GM12878 (cell line): ENCODE measurements around the gene ITGA11. TPM values are rescaled to one million over a fixed set of nuclear protein-coding genes. Genes with fewer than 3 reads are reported as not detected.

ENCODE experiments used
- ATAC-seq: fragments of 200-7000 bp; cut with Tn5 transposase; 3 replicates; pipeline ENCODE4 v1.9.1; 2020; ENCODE audit warnings: mild to moderate bottlenecking, moderate library complexity
- BruUV-seq: library from RNA; stranded (reverse); fragments of 400-500 nt; replicated peaks from 2 replicates; lab custom pipeline; 2021; lab: Mats Ljungman, UMichigan
- CTCF ChIA-PET: fragments of 300-600 bp; sonication (Branson Sonifier 250); formaldehyde crosslinking; extraction: SDS; loops from one replicate; lab custom pipeline; 2021; ENCODE audit warnings: inconsistent platforms; lab: Yijun Ruan, JAX
- POLR2A ChIA-PET: fragments of 350-600 bp; formaldehyde crosslinking; extraction: SDS; loops from one replicate; lab custom pipeline; 2021; ENCODE audit warnings: inconsistent platforms; lab: Charles Lee
- RAD21 ChIA-PET: fragments of 300-600 bp; sonication (Branson Sonifier 250); formaldehyde crosslinking; loops from one replicate; lab custom pipeline; 2023; ENCODE audit warnings: antibody characterized with exemption; ENCODE audit not compliant: unreplicated experiment; lab: Charles Lee
- SMC1A ChIA-PET: fragments of 300-600 bp; sonication (Branson Sonifier 250); formaldehyde crosslinking; loops from one replicate; lab custom pipeline; 2023; ENCODE audit not compliant: unreplicated experiment, uncharacterized antibody; lab: Charles Lee
- DNase-seq: peaks from one replicate; pipeline ENCODE4 v3.0.0-alpha.2; 2011; ENCODE audit warnings: low read depth, low spot score
- FAIRE-seq: peaks from 3 replicates; lab custom pipeline; 2011; peaks lifted over from hg19 to GRCh38; lab: Jason Lieb, UNC
- H2AFZ ChIP-seq: 2 replicates; pipeline ENCODE4 v1.6.0; 2011; ENCODE audit warnings: low read depth, low read length, control low read depth; ENCODE audit not compliant: control insufficient read depth
- H3K27ac ChIP-seq: 2 replicates; pipeline ENCODE4 v1.5.1; 2011; ENCODE audit warnings: control low read depth; ENCODE audit not compliant: control insufficient read depth, insufficient read depth
- H3K27me3 ChIP-seq, 2 experiments: replicated peaks in 1 of 2; 2 replicates each; pipeline versions ENCODE4 v1.6.0 to v1.6.1; 2011; ENCODE audit warnings: low read length in 1 of 2; ENCODE audit not compliant: control insufficient read depth in 2 of 2, insufficient read depth in 2 of 2
- H3K36me3 ChIP-seq, 2 experiments: 2 replicates each; pipeline ENCODE4 v1.5.1; 2011; ENCODE audit warnings: low read length in 1 of 2; ENCODE audit not compliant: control insufficient read depth in 2 of 2, insufficient read depth in 2 of 2
- H3K4me1 ChIP-seq: 2 replicates; pipeline ENCODE4 v1.6.1; 2011; ENCODE audit warnings: mild to moderate bottlenecking, low read length, moderate library complexity, mixed read lengths; ENCODE audit not compliant: control insufficient read depth, insufficient read depth
- H3K4me2 ChIP-seq: 2 replicates; pipeline ENCODE4 v1.6.0; 2011; ENCODE audit warnings: control low read depth; ENCODE audit not compliant: control insufficient read depth, insufficient read depth
- H3K4me3 ChIP-seq: fragments of 200-600 bp; sonication (generic); 2 replicates; pipeline ENCODE4 v1.5.1; 2016
- H3K79me2 ChIP-seq: 2 replicates; pipeline ENCODE4 v1.6.0; 2011; ENCODE audit warnings: low read length; ENCODE audit not compliant: control insufficient read depth, insufficient read depth
- H3K9ac ChIP-seq: 2 replicates; pipeline ENCODE4 v1.8.0; 2011; ENCODE audit warnings: low read length, control low read depth, mixed read lengths; ENCODE audit not compliant: control insufficient read depth, insufficient read depth
- H3K9me3 ChIP-seq: replicated peaks from 3 replicates; pipeline ENCODE4 v1.5.1; 2011; ENCODE audit warnings: mild to moderate bottlenecking, low read length; ENCODE audit not compliant: control insufficient read depth, insufficient read depth
- H4K20me1 ChIP-seq: 2 replicates; pipeline ENCODE4 v1.6.0; 2011; ENCODE audit not compliant: control insufficient read depth, insufficient read depth
- BACH1 ChIP-seq: fragments of 450-650 bp; IDR thresholded peaks from 2 replicates; pipeline ENCODE4 v1.6.1; 2017; ENCODE audit warnings: mild to moderate bottlenecking, borderline replicate concordance
- E4F1 ChIP-seq: fragments of 450-650 bp; IDR thresholded peaks from 2 replicates; pipeline ENCODE4 v1.6.1; 2018; ENCODE audit warnings: borderline replicate concordance, mild to moderate bottlenecking; ENCODE audit not compliant: partially characterized antibody
- IRF5 ChIP-seq: fragments of 450-650 bp; IDR thresholded peaks from 2 replicates; pipeline ENCODE4 v1.6.1; 2017; ENCODE audit warnings: borderline replicate concordance
- MYC ChIP-seq: IDR thresholded peaks from 2 replicates; pipeline ENCODE4 v1.6.1; 2011; ENCODE audit warnings: mild to moderate bottlenecking, low read length, moderate library complexity, inconsistent platforms; ENCODE audit not compliant: insufficient read depth, insufficient replicate concordance, insufficient read length, severe bottlenecking
- RUNX3 ChIP-seq: IDR thresholded peaks from 2 replicates; pipeline ENCODE4 v1.6.1; 2012; ENCODE audit warnings: low read length, inconsistent platforms
- SIX5 ChIP-seq: IDR thresholded peaks from 2 replicates; pipeline ENCODE4 v1.6.1; 2011; ENCODE audit warnings: mild to moderate bottlenecking, low read depth, low read length, moderate library complexity; ENCODE audit not compliant: severe bottlenecking
- WGBS: methylation state at CpG from one replicate; pipeline ENCODE4 v1.1.6; 2016; ENCODE audit warnings: low lambda C conversion rate; ENCODE audit not compliant: insufficient replicate concordance, insufficient coverage; ENCODE audit errors: missing lambda C conversion rate; 5-methylcytosine and 5-hydroxymethylcytosine counted together
- in situ Hi-C: fragments of 300-500 bp; cut with MboI; formaldehyde crosslinking; loops from 9 replicates; pipeline ENCODE4 v1.14.3; 2018; ENCODE audit warnings: mixed read lengths
- intact Hi-C: fragments of 100-400 bp; cut with micrococcal nuclease; formaldehyde crosslinking; loops from one replicate; pipeline ENCODE4 v1.14.2; 2022; ENCODE audit not compliant: unreplicated experiment
- polyA plus RNA-seq, 11 experiments: library from polyadenylated mRNA; depleted of rRNA in 4 of 11; unstranded in 6 of 11; stranded (reverse) in 5 of 11; fragments of >200 nt; fragmentation: Nextera tagmentation in 4 of 11; fragmentation: Illumina TruSeq in 1 of 11; extraction: Ambion mirVana in 4 of 11; extraction: Trizol in 1 of 11; gene quantifications; 1 replicate in 1 of 11; 2 replicates in 10 of 11; pipeline versions ENCODE4 v1.2.1 to v1.2.3, GENCODE V29; 2011 to 2016; ENCODE audit warnings: inconsistent platforms in 2 of 11, missing spikeins in 2 of 11, low read depth in 1 of 11
- total RNA-seq, 4 experiments: library from RNA; depleted of rRNA in 3 of 4; stranded (reverse); fragments of >200 nt in 3 of 4; fragmentation: Illumina TruSeq in 1 of 4; extraction: Trizol in 1 of 4; gene quantifications; 2 replicates each; pipeline versions ENCODE4 v1.2.1 to v1.2.3, GENCODE V29; 2013 to 2021

ITGA11 gene
- total and polyA plus RNA-seq, 10 of the 15 experiments (the other 5 are each of a cell fraction or from before 2014, with no cell fraction given) = under 0.01 to 0.36 (median 0.13) TPM; not detected in 1

- in situ Hi-C loops = no loop called here
- Histone ChIP-seq H3K9me3 (no peaks in the 10 kb centered on the region), H3K36me3 (no peaks in the 10 kb centered on the region), H3K4me1 (no peaks in the 10 kb centered on the region), H3K27ac (no peak overlapping the region), H3K27me3 (no peaks in the 10 kb centered on the region; a peak in 1 of 4 replicates), H4K20me1 (no peaks in the 10 kb centered on the region), H3K9ac (no peak overlapping the region), H3K79me2 (no peaks in the 10 kb centered on the region), H2AFZ (no peak overlapping the region), H3K4me3 (no peak overlapping the region), H3K4me2 (no peak overlapping the region)
- ChIA-PET RAD21 (no interaction called here), POLR2A (no interaction called here), CTCF (interaction anchor here (1.0 kb wide), 1 partner anchor 176 kb away, joined by 3 read pairs; no protein-coding TSS in a partner anchor), SMC1A (no interaction called here)
- DNase-seq (no peak), FAIRE-seq (no peak), ATAC-seq (no peak)
- 5% methylated on average over 2 of the region's 2 CpGs for WGBS
- BruUV-seq = no TSS peak
- TF ChIP-seq IRF5 (no peak), MYC (no peak), SIX5 (no peak)
- intact Hi-C loops = no loop called here
Observed at GRCh38 chr15:68374168-68374745, 57.7 kb downstream of the ITGA11 start.

GRCh38 chr15:68373028-68373427 lies 58.9 kb downstream of the ITGA11 start:
- no peaks in the 10 kb centered on the region for H3K36me3 ChIP-seq
- TF ChIP-seq E4F1 (no peak), RUNX3 (no peak), BACH1 (no peak)
- no peak overlapping the region for H3K9ac ChIP-seq
- H3K4me1 ChIP-seq = no peaks in the 10 kb centered on the region
- no peaks in the 10 kb centered on the region for H4K20me1 ChIP-seq
- H3K9me3 ChIP-seq = no peaks in the 10 kb centered on the region
- no peak for FAIRE-seq
- in situ Hi-C loops (no loop called here), intact Hi-C loops (no loop called here)
- no peak overlapping the region for H2AFZ ChIP-seq
- ChIA-PET POLR2A (no interaction called here), CTCF (interaction anchor here (1.0 kb wide), 1 partner anchor 177 kb away, joined by 3 read pairs; no protein-coding TSS in a partner anchor), RAD21 (no interaction called here), SMC1A (no interaction called here)
- no peak for DNase-seq
- no peaks in the 10 kb centered on the region for H3K79me2 ChIP-seq
- 26% methylated on average over 3 of the region's 3 CpGs for WGBS
- no TSS peak for BruUV-seq
- no peak for ATAC-seq
- H3K27me3 ChIP-seq = no peaks in the 10 kb centered on the region
- no peak overlapping the region for H3K4me2 ChIP-seq
- no peak overlapping the region for H3K4me3 ChIP-seq
- no peak overlapping the region for H3K27ac ChIP-seq
